ENCODE data around the gene TAS1R3. TPM values are rescaled to one million over a fixed set of nuclear protein-coding genes. Genes with fewer than 3 reads are reported as not detected.
A peak's percentile ranks its signal among the peaks of the same experiment; 100 is the strongest.

Gene TAS1R3
- total RNA-seq, 1 donor from 2014 or later, result not detected

DNA sequence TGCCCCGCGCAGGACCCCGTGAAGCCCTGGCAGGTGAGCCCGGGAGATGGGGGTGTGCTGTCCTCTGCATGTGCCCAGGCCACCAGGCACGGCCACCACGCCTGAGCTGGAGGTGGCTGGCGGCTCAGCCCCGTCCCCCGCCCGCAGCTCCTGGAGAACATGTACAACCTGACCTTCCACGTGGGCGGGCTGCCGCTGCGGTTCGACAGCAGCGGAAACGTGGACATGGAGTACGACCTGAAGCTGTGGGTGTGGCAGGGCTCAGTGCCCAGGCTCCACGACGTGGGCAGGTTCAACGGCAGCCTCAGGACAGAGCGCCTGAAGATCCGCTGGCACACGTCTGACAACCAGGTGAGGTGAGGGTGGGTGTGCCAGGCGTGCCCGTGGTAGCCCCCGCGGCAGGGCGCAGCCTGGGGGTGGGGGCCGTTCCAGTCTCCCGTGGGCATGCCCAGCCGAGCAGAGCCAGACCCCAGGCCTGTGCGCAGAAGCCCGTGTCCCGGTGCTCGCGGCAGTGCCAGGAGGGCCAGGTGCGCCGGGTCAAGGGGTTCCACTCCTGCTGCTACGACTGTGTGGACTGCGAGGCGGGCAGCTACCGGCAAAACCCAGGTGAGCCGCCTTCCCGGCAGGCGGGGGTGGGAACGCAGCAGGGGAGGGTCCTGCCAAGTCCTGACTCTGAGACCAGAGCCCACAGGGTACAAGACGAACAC, 1.8 kb downstream of the TAS1R3 start:
- H3K36me3 Mint-ChIP-seq, result peaks cover 3% of the 10 kb centered on the region
- no peak overlapping the region for H3K9ac ChIP-seq
- H3K36me3 ChIP-seq, result no peaks in the 10 kb centered on the region
- H3K27ac ChIP-seq, result no peak overlapping the region
- H3K79me2 ChIP-seq (ENCODE audit: low read depth), result no peaks in the 10 kb centered on the region
- H3K4me3 ChIP-seq, result no peak overlapping the region
- H3K27ac Mint-ChIP-seq, result no peak overlapping the region
- no peaks in the 10 kb centered on the region for H3K9me3 ChIP-seq (ENCODE audit: low read depth)
- H2AFZ ChIP-seq (replicated peaks), result no peak overlapping the region
- peaks cover 80% of the 10 kb centered on the region for H4K20me1 ChIP-seq (ENCODE audit: low read depth)
- no peaks in the 10 kb centered on the region for H3K4me1 ChIP-seq
- DNase-seq (ENCODE audit: low spot score), result no peak
- H3K4me1 Mint-ChIP-seq, result no peaks in the 10 kb centered on the region
- H3K4me2 ChIP-seq, result no peak overlapping the region
- H3K27me3 Mint-ChIP-seq (ENCODE audit: insufficient read depth, low read depth), result peaks cover 18% of the 10 kb centered on the region
- no peaks in the 10 kb centered on the region for H3K9me3 Mint-ChIP-seq
- no peak for TF ChIP-seq EZH2phosphoT487 (IDR thresholded peaks at IDR 0.05)
- no peak for TF ChIP-seq EZH2 (IDR thresholded peaks at IDR 0.05)
- TF ChIP-seq, protein P1, sequence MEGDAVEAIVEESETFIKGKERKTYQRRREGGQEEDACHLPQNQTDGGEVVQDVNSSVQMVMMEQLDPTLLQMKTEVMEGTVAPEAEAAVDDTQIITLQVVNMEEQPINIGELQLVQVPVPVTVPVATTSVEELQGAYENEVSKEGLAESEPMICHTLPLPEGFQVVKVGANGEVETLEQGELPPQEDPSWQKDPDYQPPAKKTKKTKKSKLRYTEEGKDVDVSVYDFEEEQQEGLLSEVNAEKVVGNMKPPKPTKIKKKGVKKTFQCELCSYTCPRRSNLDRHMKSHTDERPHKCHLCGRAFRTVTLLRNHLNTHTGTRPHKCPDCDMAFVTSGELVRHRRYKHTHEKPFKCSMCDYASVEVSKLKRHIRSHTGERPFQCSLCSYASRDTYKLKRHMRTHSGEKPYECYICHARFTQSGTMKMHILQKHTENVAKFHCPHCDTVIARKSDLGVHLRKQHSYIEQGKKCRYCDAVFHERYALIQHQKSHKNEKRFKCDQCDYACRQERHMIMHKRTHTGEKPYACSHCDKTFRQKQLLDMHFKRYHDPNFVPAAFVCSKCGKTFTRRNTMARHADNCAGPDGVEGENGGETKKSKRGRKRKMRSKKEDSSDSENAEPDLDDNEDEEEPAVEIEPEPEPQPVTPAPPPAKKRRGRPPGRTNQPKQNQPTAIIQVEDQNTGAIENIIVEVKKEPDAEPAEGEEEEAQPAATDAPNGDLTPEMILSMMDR (IDR thresholded peaks at IDR 0.05), result no peak
- no peak overlapping the region for H3K4me3 Mint-ChIP-seq
- H3K27me3 ChIP-seq, result no peaks in the 10 kb centered on the region
- H3F3A ChIP-seq (ENCODE audit: low read depth), result peaks cover 20% of the 10 kb centered on the region

DNA sequence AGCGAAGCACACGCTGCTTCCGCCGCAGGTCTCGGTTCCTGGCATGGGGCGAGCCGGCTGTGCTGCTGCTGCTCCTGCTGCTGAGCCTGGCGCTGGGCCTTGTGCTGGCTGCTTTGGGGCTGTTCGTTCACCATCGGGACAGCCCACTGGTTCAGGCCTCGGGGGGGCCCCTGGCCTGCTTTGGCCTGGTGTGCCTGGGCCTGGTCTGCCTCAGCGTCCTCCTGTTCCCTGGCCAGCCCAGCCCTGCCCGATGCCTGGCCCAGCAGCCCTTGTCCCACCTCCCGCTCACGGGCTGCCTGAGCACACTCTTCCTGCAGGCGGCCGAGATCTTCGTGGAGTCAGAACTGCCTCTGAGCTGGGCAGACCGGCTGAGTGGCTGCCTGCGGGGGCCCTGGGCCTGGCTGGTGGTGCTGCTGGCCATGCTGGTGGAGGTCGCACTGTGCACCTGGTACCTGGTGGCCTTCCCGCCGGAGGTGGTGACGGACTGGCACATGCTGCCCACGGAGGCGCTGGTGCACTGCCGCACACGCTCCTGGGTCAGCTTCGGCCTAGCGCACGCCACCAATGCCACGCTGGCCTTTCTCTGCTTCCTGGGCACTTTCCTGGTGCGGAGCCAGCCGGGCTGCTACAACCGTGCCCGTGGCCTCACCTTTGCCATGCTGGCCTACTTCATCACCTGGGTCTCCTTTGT, 2.6 kb downstream of the TAS1R3 start:
- Mint-ChIP-seq H3K9me3 (no peaks in the 10 kb centered on the region), H3K4me3 (no peak overlapping the region), H3K4me1 (no peaks in the 10 kb centered on the region), H3K36me3 (peaks cover 3% of the 10 kb centered on the region), H3K27me3 (ENCODE audit: insufficient read depth, low read depth) (peaks cover 18% of the 10 kb centered on the region), H3K27ac (no peak overlapping the region)
- Histone ChIP-seq H3K27ac (no peak overlapping the region), H3K27me3 (no peaks in the 10 kb centered on the region), H3K36me3 (no peaks in the 10 kb centered on the region), H3F3A (ENCODE audit: low read depth) (peaks cover 20% of the 10 kb centered on the region), H3K4me2 (no peak overlapping the region), H3K9ac (no peak overlapping the region), H4K20me1 (ENCODE audit: low read depth) (peaks cover 80% of the 10 kb centered on the region), H3K4me3 (no peak overlapping the region), H3K4me1 (no peaks in the 10 kb centered on the region), H2AFZ (replicated peaks) (no peak overlapping the region), H3K79me2 (ENCODE audit: low read depth) (no peaks in the 10 kb centered on the region), H3K9me3 (ENCODE audit: low read depth) (no peaks in the 10 kb centered on the region)
- DNase-seq (ENCODE audit: low spot score), result no peak
- TF ChIP-seq EZH2 (IDR thresholded peaks at IDR 0.05) (no peak), EZH2phosphoT487 (IDR thresholded peaks at IDR 0.05) (no peak)
- TF ChIP-seq, protein P1 (IDR thresholded peaks at IDR 0.05), result no peak

DNA sequence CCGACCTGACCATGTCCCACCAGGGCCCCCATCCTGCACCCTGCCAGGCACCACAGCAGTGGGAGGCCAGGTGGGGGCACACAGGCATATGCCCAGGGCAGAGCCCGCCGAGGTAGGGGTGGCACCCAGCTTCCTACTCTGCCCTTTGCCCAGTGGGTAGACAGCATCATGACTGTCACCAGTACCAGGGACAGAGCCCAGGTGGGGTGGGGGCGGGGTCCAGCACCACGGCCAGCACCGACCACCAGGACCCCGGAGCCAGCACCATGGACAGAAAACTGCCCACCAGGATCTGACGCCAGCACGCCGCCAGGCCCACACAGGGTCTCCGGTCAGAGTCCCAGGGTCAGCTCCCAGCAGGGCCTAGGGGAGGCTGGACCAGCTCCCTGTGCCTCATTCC, 3.8 kb downstream of the TAS1R3 start:
- H3K79me2 ChIP-seq (ENCODE audit: low read depth), result no peaks in the 10 kb centered on the region
- H3K27me3 ChIP-seq, result no peaks in the 10 kb centered on the region
- no peak overlapping the region for H2AFZ ChIP-seq (replicated peaks)
- no peak overlapping the region for H3K27ac ChIP-seq
- peak; percentile 94 for DNase-seq (ENCODE audit: low spot score)
- no peak overlapping the region for H3K4me3 ChIP-seq
- Mint-ChIP-seq H3K27me3 (ENCODE audit: insufficient read depth, low read depth) (peaks cover 17% of the 10 kb centered on the region), H3K4me3 (no peak overlapping the region), H3K27ac (no peak overlapping the region), H3K36me3 (peaks cover under 1% of the 10 kb centered on the region), H3K4me1 (no peaks in the 10 kb centered on the region), H3K9me3 (no peaks in the 10 kb centered on the region)
- no peaks in the 10 kb centered on the region for H3K9me3 ChIP-seq (ENCODE audit: low read depth)
- no peak overlapping the region for H3K9ac ChIP-seq
- peaks cover 69% of the 10 kb centered on the region for H4K20me1 ChIP-seq (ENCODE audit: low read depth)
- no peak for TF ChIP-seq EZH2phosphoT487 (IDR thresholded peaks at IDR 0.05)
- no peak for TF ChIP-seq EZH2 (IDR thresholded peaks at IDR 0.05)
- TF ChIP-seq, protein P1 (IDR thresholded peaks at IDR 0.05), result no peak
- no peak overlapping the region for H3K4me2 ChIP-seq
- H3F3A ChIP-seq (ENCODE audit: low read depth), result peaks cover 14% of the 10 kb centered on the region
- no peaks in the 10 kb centered on the region for H3K36me3 ChIP-seq
- no peaks in the 10 kb centered on the region for H3K4me1 ChIP-seq
